Adipose tissue (tissue), 3 donors: ENCODE results near the gene IQCE. TPM values are rescaled to one million over a fixed set of nuclear protein-coding genes. Genes with fewer than 3 reads are reported as not detected.

Source experiments
- H3K27ac ChIP-seq: one replicate; pipeline ENCODE4 v1.5.1; 2013; ENCODE audit warnings: low read depth, low read length
- WGBS, 3 donors: extraction: QIAGEN DNeasy Blood & Tissue Kit; methylation state at CpG; one replicate each; pipeline ENCODE4 v1.1.7; 2013; 5-methylcytosine and 5-hydroxymethylcytosine counted together
- polyA plus RNA-seq, 3 donors: library from polyadenylated mRNA; stranded (reverse); fragments of 200-250 nt; gene quantifications; one replicate each; pipeline ENCODE4 v1.2.3, GENCODE V29; 2013
- donor health status: healthy with polysubstance abuse.
- donor health status: Bipolar disorder and iron deficiency.
- donor health status: healthy.

IQCE gene
- polyA plus RNA-seq, 3 donors: 4.3 to 8.7 (median 5.4) TPM

- 29 to 72% (median 40%) methylated on average over 16 of the region's 16 CpGs for WGBS, 3 donors
Observed at GRCh38 chr7:2567679-2568278, 9.0 kb downstream of the IQCE start.

GRCh38 chr7:2568521-2569223 lies 9.9 kb downstream of the IQCE start:
- 93 to 95% (median 95%) methylated on average over 24 of the region's 24 CpGs for WGBS, 3 donors

More at GRCh38 chr7:2567679-2568278, 9.0 kb downstream of the IQCE start:
- no peak overlapping the region for H3K27ac ChIP-seq

GRCh38 chr7:2569421-2569820 lies 10.6 kb downstream of the IQCE start:
- no peak overlapping the region for H3K27ac ChIP-seq
- 95 to 97% (median 96%) methylated on average over 14 of the region's 14 CpGs for WGBS, 3 donors

More at GRCh38 chr7:2568521-2569223, 9.9 kb downstream of the IQCE start:
- H3K27ac ChIP-seq: no peak overlapping the region

- H3K27ac ChIP-seq: no peak overlapping the region
- 75 to 90% (median 83%) methylated on average over 16 of the region's 16 CpGs for WGBS, 3 donors
Observed at GRCh38 chr7:2570021-2570420, 11.2 kb downstream of the IQCE start.

GRCh38 chr7:2571409-2571808 lies 12.6 kb downstream of the IQCE start:
- no peak overlapping the region for H3K27ac ChIP-seq
- 77 to 94% (median 87%) methylated on average over 15 of the region's 15 CpGs for WGBS, 3 donors

- H3K27ac ChIP-seq: no peak overlapping the region
- WGBS, 3 donors: 74 to 88% (median 74%) methylated on average over 22 of the region's 22 CpGs
Observed at GRCh38 chr7:2572101-2572842, 13.5 kb downstream of the IQCE start.

GRCh38 chr7:2573761-2574160 lies 15.0 kb downstream of the IQCE start:
- H3K27ac ChIP-seq: no peak overlapping the region
- WGBS, 3 donors: 83 to 92% (median 91%) methylated on average over 9 of the region's 9 CpGs

GRCh38 chr7:2575046-2575732 lies 16.4 kb downstream of the IQCE start:
- no peak overlapping the region for H3K27ac ChIP-seq
- 78 to 89% (median 81%) methylated on average over 20 to 21 of the region's 21 CpGs for WGBS, 3 donors

- no peak overlapping the region for H3K27ac ChIP-seq
- WGBS, 3 donors: 86 to 91% (median 87%) methylated on average over 21 of the region's 21 CpGs
Observed at GRCh38 chr7:2575733-2576340, 17.1 kb downstream of the IQCE start.

- H3K27ac ChIP-seq: no peak overlapping the region
- WGBS, 3 donors: 92% methylated on average over 55 to 56 of the region's 56 CpGs
Observed at GRCh38 chr7:2576742-2577491, 18.1 kb downstream of the IQCE start.

GRCh38 chr7:2577914-2578680 lies 19.3 kb downstream of the IQCE start:
- H3K27ac ChIP-seq: no peak overlapping the region
- WGBS, 3 donors: 94 to 97% (median 95%) methylated on average over 69 to 73 of the region's 73 CpGs

- 96 to 97% (median 97%) methylated on average over 10 to 11 of the region's 11 CpGs for WGBS, 3 donors
- H3K27ac ChIP-seq: no peak overlapping the region
Observed at GRCh38 chr7:2580636-2581035, 21.9 kb downstream of the IQCE start.

GRCh38 chr7:2582006-2582735 lies 23.4 kb downstream of the IQCE start:
- no peak overlapping the region for H3K27ac ChIP-seq
- WGBS, 3 donors: 88 to 91% (median 89%) methylated on average over 22 to 24 of the region's 24 CpGs

GRCh38 chr7:2583798-2584580 lies 25.2 kb downstream of the IQCE start:
- H3K27ac ChIP-seq: no peak overlapping the region
- 61 to 96% (median 95%) methylated on average over 24 to 44 of the region's 54 CpGs for WGBS, 3 donors

GRCh38 chr7:2585446-2585845 lies 26.7 kb downstream of the IQCE start:
- no peak overlapping the region for H3K27ac ChIP-seq
- 87 to 89% (median 87%) methylated on average over 19 of the region's 19 CpGs for WGBS, 3 donors
